WTC11 (cell line): ENCODE measurements around the gene DDIAS. TPM values are rescaled to one million over a fixed set of nuclear protein-coding genes. Genes with fewer than 3 reads are reported as not detected.

ENCODE experiments used
- ATF2 ChIP-seq: sonication (generic); formaldehyde crosslinking; IDR thresholded peaks from 2 replicates; pipeline ENCODE4 v1.8.1; 2022; ENCODE audit warnings: low read depth, missing genetic modification reagents, borderline replicate concordance
- CREB1 ChIP-seq: sonication (generic); formaldehyde crosslinking; IDR thresholded peaks from 2 replicates; pipeline ENCODE4 v1.8.0; 2023; ENCODE audit warnings: mild to moderate bottlenecking, missing genetic modification reagents
- E2F4 ChIP-seq: sonication (generic); formaldehyde crosslinking; IDR thresholded peaks from 2 replicates; pipeline ENCODE4 v1.8.1; 2022; ENCODE audit warnings: low read depth, mild to moderate bottlenecking, moderate library complexity, missing genetic modification reagents, borderline replicate concordance
- ERG ChIP-seq: fragments of 250-450 bp; sonication (Bioruptor Pico); IDR thresholded peaks from 2 replicates; pipeline ENCODE4 v1.8.0; 2021; ENCODE audit warnings: mild to moderate bottlenecking
- ESRRA ChIP-seq: sonication (generic); formaldehyde crosslinking; IDR thresholded peaks from 2 replicates; pipeline ENCODE4 v1.8.1; 2022; ENCODE audit warnings: mild to moderate bottlenecking, missing genetic modification reagents, borderline replicate concordance
- FOXJ3 ChIP-seq: sonication (generic); formaldehyde crosslinking; IDR thresholded peaks from 2 replicates; pipeline ENCODE4 v1.9.0; 2021; ENCODE audit warnings: missing genetic modification reagents, mild to moderate bottlenecking, borderline replicate concordance
- GRHL2 ChIP-seq: fragments of 250-450 bp; sonication (Bioruptor Pico); IDR thresholded peaks from 2 replicates; pipeline ENCODE4 v1.8.0; 2022; ENCODE audit warnings: mild to moderate bottlenecking, moderate library complexity; ENCODE audit not compliant: insufficient replicate concordance, severe bottlenecking
- GTF2I ChIP-seq: fragments of 250-450 bp; sonication (Bioruptor Pico); conservative IDR thresholded peaks from 2 replicates; pipeline ENCODE4 v1.4.0; 2021; ENCODE audit warnings: mild to moderate bottlenecking
- HMGA2 ChIP-seq: fragments of 250-450 bp; sonication (Bioruptor Pico); IDR thresholded peaks from 2 replicates; pipeline ENCODE4 v1.4.0; 2021; ENCODE audit warnings: mild to moderate bottlenecking, moderate library complexity
- IRF1 ChIP-seq: sonication (generic); formaldehyde crosslinking; IDR thresholded peaks from 2 replicates; pipeline ENCODE4 v1.8.0; 2023; ENCODE audit warnings: missing genetic modification reagents
- MLX ChIP-seq: sonication (generic); formaldehyde crosslinking; IDR thresholded peaks from 2 replicates; pipeline ENCODE4 v1.8.1; 2023; ENCODE audit warnings: mild to moderate bottlenecking, missing genetic modification reagents, moderate library complexity
- NFATC4 ChIP-seq: fragments of 250-450 bp; sonication (Bioruptor Pico); IDR thresholded peaks from 2 replicates; pipeline ENCODE4 v1.9.0; 2021; ENCODE audit warnings: mild to moderate bottlenecking
- NR1H2 ChIP-seq: sonication (generic); formaldehyde crosslinking; IDR thresholded peaks from 2 replicates; pipeline ENCODE4 v1.9.0; 2021; ENCODE audit warnings: mild to moderate bottlenecking, moderate library complexity, missing genetic modification reagents
- NR2C2 ChIP-seq: sonication (generic); formaldehyde crosslinking; IDR thresholded peaks from 2 replicates; pipeline ENCODE4 v1.8.0; 2022; ENCODE audit warnings: mild to moderate bottlenecking, missing genetic modification reagents
- PRDM15 ChIP-seq: sonication (generic); formaldehyde crosslinking; IDR thresholded peaks from 2 replicates; pipeline ENCODE4 v1.8.0; 2022; ENCODE audit warnings: missing genetic modification reagents
- SP1 ChIP-seq: sonication (generic); formaldehyde crosslinking; conservative IDR thresholded peaks from 2 replicates; pipeline ENCODE4 v1.8.1; 2022; ENCODE audit warnings: missing genetic modification reagents
- TEAD1 ChIP-seq: sonication (generic); formaldehyde crosslinking; IDR thresholded peaks from 2 replicates; pipeline ENCODE4 v1.8.0; 2022; ENCODE audit warnings: mild to moderate bottlenecking, missing genetic modification reagents
- USF1 ChIP-seq: sonication (generic); formaldehyde crosslinking; IDR thresholded peaks from 2 replicates; pipeline ENCODE4 v1.8.0; 2022; ENCODE audit warnings: mild to moderate bottlenecking, missing genetic modification reagents
- ZNF138 ChIP-seq: sonication (generic); formaldehyde crosslinking; conservative IDR thresholded peaks from 2 replicates; pipeline ENCODE4 v1.8.1; 2022; ENCODE audit warnings: mild to moderate bottlenecking, moderate library complexity, missing genetic modification reagents
- ZNF219 ChIP-seq: sonication (generic); formaldehyde crosslinking; IDR thresholded peaks from 2 replicates; pipeline ENCODE4 v1.8.0; 2023; ENCODE audit warnings: missing genetic modification reagents, mild to moderate bottlenecking, borderline replicate concordance
- ZNF396 ChIP-seq: fragments of 250-450 bp; sonication (Bioruptor Pico); IDR thresholded peaks from 2 replicates; pipeline ENCODE4 v1.8.0; 2021; ENCODE audit warnings: mild to moderate bottlenecking, moderate library complexity, borderline replicate concordance
- ZNF671 ChIP-seq: fragments of 250-450 bp; sonication (Bioruptor Pico); IDR thresholded peaks from 2 replicates; pipeline ENCODE4 v1.8.0; 2021; ENCODE audit warnings: mild to moderate bottlenecking
- total RNA-seq: library from RNA; stranded (reverse); gene quantifications from 3 replicates; pipeline ENCODE4 v1.2.3, GENCODE V29; 2021

Gene DDIAS
- total RNA-seq, 1 experiment from 2014 or later = 28.7 TPM

GRCh38 chr11:82900277-82901164 is 1.0 kb upstream of the DDIAS start, which contains the start of gene PRCP (continued):
- TF ChIP-seq IRF1 (no peak), PRDM15 (CRISPR knock-in tag) (peak; percentile 66), SP1 (peak; percentile 76), CREB1 (CRISPR knock-in tag) (no peak), MLX (CRISPR knock-in tag) (no peak), GRHL2 (CRISPR knock-in tag) (no peak), USF1 (CRISPR knock-in tag) (no peak; the same call in 1 of the 2 replicates), FOXJ3 (CRISPR knock-in tag) (no peak), GTF2I (peak; percentile 51; the same call in 1 of the 2 replicates), ZNF396 (CRISPR knock-in tag) (no peak), NR1H2 (no peak), HMGA2 (CRISPR knock-in tag) (no peak), ERG (no peak), NR2C2 (CRISPR knock-in tag) (no peak), ESRRA (CRISPR knock-in tag) (no peak), E2F4 (CRISPR knock-in tag) (no peak), ATF2 (CRISPR knock-in tag) (no peak), ZNF219 (CRISPR knock-in tag) (no peak), ZNF671 (no peak), ZNF138 (CRISPR knock-in tag) (no peak), TEAD1 (no peak; the same call in 1 of the 2 replicates), NFATC4 (CRISPR knock-in tag) (no peak)
